ENCODE results near the gene OR7E24.
"Not testable (repeated sequence)": the region's sequence is repeated elsewhere in the genome, so short reads cannot be mapped to it uniquely, and the experiment has no call there.

OR7E24 gene

GRCh38 chr19:9250630-9251029 lies at the start of gene OR7E24:
OR7E24 (plus strand) TSS chr19:9250930; CDS start chr19:9251044, 114 bp downstream.
- no peak for DNase-seq

GRCh38 chr19:9205501-9206113 lies 45.1 kb upstream of the OR7E24 start:
- peak; percentile 74 for DNase-seq

- no peak for DNase-seq
Measured at GRCh38 chr19:9219489-9219888, 31.2 kb upstream of the OR7E24 start, which contains the start of gene OR7D4. OR7D4 (minus strand) TSS chr19:9219589; CDS start chr19:9214837, 4,752 bp downstream.

GRCh38 chr19:9251236-9251635 lies 506 bp downstream of the OR7E24 start:
- DNase-seq: no peak

- not testable (repeated sequence) for DNase-seq
Measured at GRCh38 chr19:9283485-9283884, 32.8 kb downstream of the OR7E24 start.

GRCh38 chr19:9289231-9289884 lies 38.6 kb downstream of the OR7E24 start:
- DNase-seq: no peak

GRCh38 chr19:9295411-9295849 lies 44.7 kb downstream of the OR7E24 start:
- no peak for DNase-seq

GRCh38 chr19:9296336-9296735 lies 45.6 kb downstream of the OR7E24 start:
- no peak for DNase-seq
